H1 (cell line): ENCODE results near the gene DDB1.

ENCODE experiments used
- CBX5 ChIP-seq: fragments of 300-800, 300-1000 bp; sonication (generic); IDR thresholded peaks from 2 replicates; pipeline ENCODE4 v1.7.1; 2016; ENCODE audit warnings: antibody characterized with exemption, low read length, low read depth
- CTCF ChIP-seq, 3 experiments: IDR thresholded peaks; 1 replicate in 2 of 3; 2 replicates in 1 of 3; pipeline versions ENCODE4 v1.5.1 to v1.6.1; 2011; ENCODE audit warnings: low read length in 3 of 3, mild to moderate bottlenecking in 3 of 3, inconsistent platforms in 2 of 3, low read depth in 1 of 3, moderate library complexity in 1 of 3; ENCODE audit not compliant: insufficient read depth in 1 of 3; ENCODE audit errors: control extremely low read depth in 1 of 3
- GABPA ChIP-seq: IDR thresholded peaks from 2 replicates; pipeline ENCODE4 v1.6.1; 2011; ENCODE audit warnings: mild to moderate bottlenecking, low read length, moderate library complexity, borderline replicate concordance; ENCODE audit not compliant: insufficient read depth
- JUN ChIP-seq: IDR thresholded peaks from 2 replicates; pipeline ENCODE4 v1.6.1; 2011; ENCODE audit warnings: low read depth, mild to moderate bottlenecking, improper control_type of control experiment, low read length
- NRF1 ChIP-seq: IDR thresholded peaks from 2 replicates; pipeline ENCODE4 v1.6.1; 2011; ENCODE audit warnings: mild to moderate bottlenecking, low read depth, low read length, improper control_type of control experiment
- POLR2A ChIP-seq, 2 experiments: IDR thresholded peaks; 1 replicate in 1 of 2; 2 replicates in 1 of 2; pipeline ENCODE4 v1.6.1; 2011; ENCODE audit warnings: low read depth in 2 of 2, low read length in 2 of 2, mild to moderate bottlenecking in 2 of 2; ENCODE audit errors: control extremely low read depth in 1 of 2
- SRF ChIP-seq: IDR thresholded peaks from 2 replicates; pipeline ENCODE4 v1.6.1; 2011; ENCODE audit warnings: mild to moderate bottlenecking, low read depth, low read length, moderate library complexity
- TF ChIP-seq, protein P1 (sequence below): IDR thresholded peaks from 2 replicates; pipeline ENCODE4 v1.6.1; 2011; ENCODE audit warnings: low read length, improper control_type of control experiment

- TF ChIP-seq POLR2A (IDR thresholded peaks at IDR 0.05; ENCODE audit: control extremely low read depth in 1 of 2, low read depth in 2 of 2, low read length in 2 of 2): no peak
- no peak for TF ChIP-seq CTCF (IDR thresholded peaks at IDR 0.05; ENCODE audit: control extremely low read depth in 1 of 3, insufficient read depth in 1 of 3, low read depth in 1 of 3, low read length in 3 of 3)
- TF ChIP-seq GABPA: no peak
- TF ChIP-seq NRF1: no peak
- no peak for TF ChIP-seq CBX5
- TF ChIP-seq, protein P1, sequence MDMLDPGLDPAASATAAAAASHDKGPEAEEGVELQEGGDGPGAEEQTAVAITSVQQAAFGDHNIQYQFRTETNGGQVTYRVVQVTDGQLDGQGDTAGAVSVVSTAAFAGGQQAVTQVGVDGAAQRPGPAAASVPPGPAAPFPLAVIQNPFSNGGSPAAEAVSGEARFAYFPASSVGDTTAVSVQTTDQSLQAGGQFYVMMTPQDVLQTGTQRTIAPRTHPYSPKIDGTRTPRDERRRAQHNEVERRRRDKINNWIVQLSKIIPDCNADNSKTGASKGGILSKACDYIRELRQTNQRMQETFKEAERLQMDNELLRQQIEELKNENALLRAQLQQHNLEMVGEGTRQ: no peak
- TF ChIP-seq SRF: no peak
- no peak for TF ChIP-seq JUN
These were observed 25.6 kb downstream of the DDB1 start for GRCh38 chr11:61307354-61307753.
